HCT116 (cell line): ENCODE data around the gene ANKDD1A. TPM values are rescaled to one million over a fixed set of nuclear protein-coding genes. Genes with fewer than 3 reads are reported as not detected.

Source experiments
- ATAC-seq: fragments of 200-7000 bp; cut with Tn5 transposase; 2 replicates; pipeline ENCODE4 v1.9.1; 2020; ENCODE audit warnings: mild to moderate bottlenecking, moderate library complexity
- BruUV-seq: library from RNA; stranded (reverse); fragments of 400-500 nt; replicated peaks from 2 replicates; lab custom pipeline; 2021; lab: Mats Ljungman, UMichigan
- CTCF ChIA-PET: fragments of 300-600 bp; sonication (Branson Sonifier 250); formaldehyde crosslinking; loops from one replicate; lab custom pipeline; 2021; ENCODE audit warnings: antibody characterized with exemption; lab: Charles Lee
- POLR2A ChIA-PET: fragments of 300-600, 350-600 bp; sonication (Branson Sonifier 250); formaldehyde crosslinking; loops from one replicate; lab custom pipeline; 2021; ENCODE audit warnings: antibody characterized with exemption; lab: Charles Lee
- RAD21 ChIA-PET, 2 experiments: fragments of 300-600 bp; sonication (Branson Sonifier 250); formaldehyde crosslinking; loops; one replicate each; lab custom pipeline; 2023; ENCODE audit warnings: low total read pairs in 2 of 2; ENCODE audit not compliant: uncharacterized antibody in 2 of 2, unreplicated experiment in 2 of 2, low non-redundant PET in 1 of 2; lab: Charles Lee
- DNase-seq: peaks from one replicate; pipeline ENCODE4 v3.0.0-alpha.2; 2010; ENCODE audit warnings: low read depth, low spot score
- H2AFZ ChIP-seq: fragments of 200-600 bp; shearing (Covaris generic), sonication (generic); 2 replicates; pipeline ENCODE4 v1.6.1; 2017; ENCODE audit warnings: low read depth, mixed run types, mixed read lengths, antibody characterized with exemption, low read length; ENCODE audit not compliant: poor library complexity, severe bottlenecking
- H3K27ac ChIP-seq: 2 replicates; pipeline ENCODE4 v1.5.1; 2012; ENCODE audit warnings: low read depth, low read length
- H3K27me3 ChIP-seq: fragments of 200-600 bp; sonication (generic); 2 replicates; pipeline ENCODE4 v1.6.1; 2016; ENCODE audit warnings: mixed run types, low read length, mixed read lengths; ENCODE audit not compliant: insufficient read depth
- H3K36me3 ChIP-seq, 2 experiments: fragments of 200-500 bp in 1 of 2; fragments of 200-600 bp in 1 of 2; sonication (Bioruptor generic) in 1 of 2; sonication (generic) in 1 of 2; 2 replicates each; pipeline versions ENCODE4 v1.5.1 to v1.6.1; 2014 to 2016; ENCODE audit warnings: low read length in 2 of 2, inconsistent platforms in 1 of 2, mixed read lengths in 1 of 2, mixed run types in 1 of 2; ENCODE audit not compliant: insufficient read depth in 2 of 2, control insufficient read depth in 1 of 2
- H3K4me1 ChIP-seq, 2 experiments: fragments of 200-600 bp in 1 of 2; sonication (generic) in 1 of 2; 2 replicates each; pipeline versions ENCODE4 v1.5.1 to v1.6.1; 2012 to 2017; ENCODE audit warnings: low read length in 2 of 2, inconsistent platforms in 1 of 2, mild to moderate bottlenecking in 1 of 2, mixed read lengths in 1 of 2, mixed run types in 1 of 2, moderate library complexity in 1 of 2; ENCODE audit not compliant: insufficient read depth in 2 of 2, control insufficient read depth in 1 of 2
- H3K4me2 ChIP-seq: fragments of 200-600 bp; sonication (generic); 2 replicates; pipeline ENCODE4 v1.6.1; 2017; ENCODE audit warnings: mixed run types, low read length, mixed read lengths
- H3K4me3 ChIP-seq, 2 experiments: fragments of 200-600 bp in 1 of 2; sonication (generic) in 1 of 2; replicated peaks in 1 of 2; 2 replicates each; pipeline ENCODE4 v1.5.1; 2011 to 2016; ENCODE audit warnings: low read length in 2 of 2, control low read depth in 1 of 2, low read depth in 1 of 2, mild to moderate bottlenecking in 1 of 2, mixed read lengths in 1 of 2, mixed run types in 1 of 2
- H3K79me2 ChIP-seq: fragments of 200-600 bp; sonication (generic); 2 replicates; pipeline ENCODE4 v1.6.1; 2017; ENCODE audit warnings: mild to moderate bottlenecking, mixed run types, low read length, moderate library complexity, mixed read lengths; ENCODE audit not compliant: insufficient read depth
- H3K9ac ChIP-seq: fragments of 200-600 bp; sonication (generic); 2 replicates; pipeline ENCODE4 v1.6.1; 2016; ENCODE audit warnings: low read length, mixed read lengths
- H3K9me2 ChIP-seq: fragments of 200-600 bp; sonication (generic), shearing (Covaris generic); 2 replicates; pipeline ENCODE4 v1.6.1; 2017; ENCODE audit warnings: mixed run types, mild to moderate bottlenecking, moderate library complexity; ENCODE audit not compliant: insufficient read depth
- H3K9me3 ChIP-seq, 2 experiments: fragments of 200-500 bp in 1 of 2; fragments of 200-600 bp in 1 of 2; sonication (Bioruptor generic) in 1 of 2; sonication (generic) in 1 of 2; 2 replicates each; pipeline ENCODE4 v1.6.1; 2014 to 2017; ENCODE audit warnings: low read length in 2 of 2, mixed read lengths in 2 of 2, inconsistent platforms in 1 of 2, low read depth in 1 of 2, mild to moderate bottlenecking in 1 of 2, mixed run types in 1 of 2, moderate library complexity in 1 of 2; ENCODE audit not compliant: control insufficient read depth in 1 of 2, insufficient read depth in 1 of 2
- H4K20me1 ChIP-seq: fragments of 200-600 bp; sonication (generic), shearing (Covaris generic); 2 replicates; pipeline ENCODE4 v1.6.1; 2017; ENCODE audit warnings: mixed run types, mild to moderate bottlenecking, moderate library complexity; ENCODE audit not compliant: insufficient read depth
- ATF3 ChIP-seq: IDR thresholded peaks from 2 replicates; pipeline ENCODE4 v1.6.1; 2012
- CEBPB ChIP-seq: IDR thresholded peaks from 2 replicates; pipeline ENCODE4 v1.6.1; 2012; ENCODE audit warnings: low read depth
- EZH2 ChIP-seq: fragments of 200-600 bp; sonication (generic); IDR thresholded peaks from 2 replicates; pipeline ENCODE4 v1.6.1; 2017; ENCODE audit warnings: antibody characterized with exemption, mixed run types
- EZH2phosphoT487 ChIP-seq: fragments of 200-600 bp; IDR thresholded peaks from 2 replicates; pipeline ENCODE4 v1.6.1; 2018; ENCODE audit warnings: antibody characterized with exemption, borderline replicate concordance
- JUND ChIP-seq: IDR thresholded peaks from 2 replicates; pipeline ENCODE4 v1.6.1; 2012
- SIN3A ChIP-seq: IDR thresholded peaks from 2 replicates; pipeline ENCODE4 v1.6.1; 2012; ENCODE audit warnings: low read depth
- ZFX ChIP-seq: fragments of 450-650 bp; IDR thresholded peaks from 2 replicates; pipeline ENCODE4 v1.6.1; 2017
- intact Hi-C: fragments of 100-400 bp; cut with micrococcal nuclease; formaldehyde crosslinking; loops from 2 replicates; pipeline ENCODE4 v1.10.0; 2022
- total RNA-seq: library from RNA; stranded (reverse); gene quantifications from one replicate; pipeline ENCODE4 v1.2.1, GENCODE V29; 2021; ENCODE audit not compliant: unreplicated experiment

Gene ANKDD1A
- total RNA-seq, 1 experiment from 2014 or later = 8.1 TPM

- intact Hi-C loops = no loop called here
- ATAC-seq (no peak), DNase-seq (no peak)
- Histone ChIP-seq H3K9me2 (no peaks in the 10 kb centered on the region), H4K20me1 (no peaks in the 10 kb centered on the region), H3K4me2 (no peak overlapping the region), H3K9me3 (no peaks in the 10 kb centered on the region), H3K36me3 (0 out of 4 replicates have a peak, but pooled peaks cover 0 to 2% of the 10 kb centered on the region in 2 experiments), H3K79me2 (no peaks in the 10 kb centered on the region), H3K27ac (no peak overlapping the region), H3K4me3 (no peak overlapping the region), H2AFZ (no peak overlapping the region), H3K9ac (no peak overlapping the region), H3K27me3 (no peaks in the 10 kb centered on the region), H3K4me1 (peaks cover 0 to 13% of the 10 kb centered on the region in 2 experiments; a peak in 2 of 4 replicates)
- ChIA-PET POLR2A (no interaction called here), CTCF (no interaction called here), RAD21 (no interaction called here)
- no peak for TF ChIP-seq EZH2
- TF ChIP-seq SIN3A = no peak
- TF ChIP-seq ZFX = no peak
- no TSS peak for BruUV-seq
These were observed 15.0 kb downstream of the ANKDD1A start for GRCh38 chr15:64926661-64927060.

- DNase-seq = no peak
- intact Hi-C loops = no loop called here
- CTCF ChIA-PET = no interaction called here
These were observed 17.0 kb downstream of the ANKDD1A start for GRCh38 chr15:64928626-64929220.

More at GRCh38 chr15:64928626-64929220, 17.0 kb downstream of the ANKDD1A start:
- ChIA-PET RAD21 (no interaction called here), POLR2A (no interaction called here)
- H3K4me3 ChIP-seq = no peak overlapping the region
- no peaks in the 10 kb centered on the region for H3K9me2 ChIP-seq
- no peaks in the 10 kb centered on the region for H3K9me3 ChIP-seq
- no peak overlapping the region for H2AFZ ChIP-seq
- ATAC-seq = no peak
- no TSS peak for BruUV-seq
- no peak overlapping the region for H3K9ac ChIP-seq
- H3K4me1 ChIP-seq = peaks cover 0 to 6% of the 10 kb centered on the region in 2 experiments; a peak in 1 of 4 replicates
- H3K27ac ChIP-seq = no peak overlapping the region
- H3K36me3 ChIP-seq = 0 out of 4 replicates have a peak, but pooled peaks cover 0 to 2% of the 10 kb centered on the region in 2 experiments
- TF ChIP-seq JUND (no peak), CEBPB (no peak), ATF3 (no peak), EZH2phosphoT487 (no peak)
- H3K79me2 ChIP-seq = no peaks in the 10 kb centered on the region
- H4K20me1 ChIP-seq = no peaks in the 10 kb centered on the region
- no peaks in the 10 kb centered on the region for H3K27me3 ChIP-seq
- H3K4me2 ChIP-seq = no peak overlapping the region
